CD4-positive, alpha-beta T cell treated with Interleukin-6 at 100 ng/mL for 8 hours (primary cell): ENCODE measurements around the gene DPYD.

Source experiments
- DNase-seq: peaks from one replicate; pipeline ENCODE4 v3.0.0-alpha.2; 2020; ENCODE audit warnings: mixed read lengths, low spot score

DPYD gene

GRCh38 chr1:97784661-97785060 lies 136.2 kb downstream of the DPYD start:
- DNase-seq, result no peak

DNA sequence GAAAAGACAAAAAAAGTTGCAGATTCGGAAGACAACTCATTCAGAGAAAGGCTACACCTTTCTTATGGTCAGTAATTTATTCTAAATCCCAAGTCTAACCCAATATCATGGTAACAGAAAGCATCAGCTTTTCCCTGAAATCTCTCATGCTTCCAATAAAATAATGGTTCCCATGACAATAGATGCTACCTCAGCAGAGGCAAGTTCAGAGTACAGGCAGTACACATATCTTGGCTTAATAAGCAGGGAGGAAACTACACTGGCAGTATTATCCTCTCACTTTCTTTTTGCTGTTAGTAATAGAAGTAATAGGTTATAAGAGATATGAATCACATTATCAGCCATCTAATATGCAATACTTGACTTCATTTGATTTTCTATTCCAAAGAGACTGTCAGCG lies 137.1 kb downstream of the DPYD start:
- no peak for DNase-seq

- DNase-seq, result no peak
These were observed 139.0 kb downstream of the DPYD start for GRCh38 chr1:97781762-97782337.

DNA sequence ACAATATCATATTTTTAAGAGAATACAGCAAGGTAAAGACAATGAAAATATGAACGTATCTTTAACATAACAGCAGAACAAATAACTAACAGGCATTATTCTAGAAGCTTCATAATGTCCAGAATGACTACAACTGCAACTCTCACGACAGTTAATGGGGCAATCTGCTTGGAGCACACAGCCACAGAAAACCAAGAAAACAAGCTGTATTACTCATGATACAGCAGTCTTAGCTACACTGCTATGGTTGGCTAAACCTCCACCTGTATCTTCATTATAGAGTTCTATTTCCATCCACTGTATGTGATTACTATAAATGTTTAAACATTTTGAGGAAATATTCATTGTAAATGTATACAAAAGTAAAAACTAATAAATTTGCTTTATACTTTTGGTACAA lies 139.9 kb downstream of the DPYD start:
- no peak for DNase-seq

GRCh38 chr1:97778718-97779117 lies 142.1 kb downstream of the DPYD start:
- no peak for DNase-seq

DNA sequence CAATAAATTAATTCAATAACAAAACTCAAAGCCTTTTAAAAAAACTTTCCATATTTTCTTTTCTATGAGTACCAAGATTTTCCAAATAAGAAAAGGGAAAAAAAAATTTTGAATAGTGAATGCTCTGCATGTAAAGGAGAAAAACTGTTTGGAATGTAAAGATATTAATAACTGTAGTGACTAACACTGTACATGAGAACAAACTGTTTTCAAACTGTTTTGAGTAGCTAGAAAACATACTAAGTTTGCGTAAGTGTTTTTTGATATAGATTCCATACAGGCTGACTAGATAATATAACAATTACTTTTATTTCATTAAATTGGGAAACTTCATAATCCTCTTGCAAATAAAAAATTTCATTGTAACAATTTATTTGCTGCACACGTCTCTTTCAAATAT lies 150.5 kb downstream of the DPYD start:
- no peak for DNase-seq

GRCh38 chr1:97767381-97767780 lies 153.5 kb downstream of the DPYD start:
- DNase-seq, result no peak

DNA sequence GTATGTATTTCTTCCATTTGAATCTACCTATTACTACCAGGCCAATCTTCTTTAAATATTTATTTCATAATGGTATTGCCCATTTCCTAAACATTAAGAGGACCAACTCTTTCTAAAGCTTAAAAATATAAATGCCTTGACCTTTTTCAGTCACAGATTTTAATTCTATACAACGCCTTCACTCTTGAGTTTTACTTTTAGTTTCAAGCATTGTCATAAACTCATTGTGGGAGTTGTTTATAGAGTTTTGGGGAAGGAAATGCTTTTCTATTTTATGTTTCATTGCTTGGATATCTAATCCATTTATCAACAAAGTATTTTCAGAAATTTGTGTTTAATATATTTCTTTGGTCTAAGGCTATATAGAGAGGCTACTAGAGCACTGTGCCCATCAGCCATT lies 155.8 kb downstream of the DPYD start:
- no peak for DNase-seq

- DNase-seq, result no peak
These were observed 159.2 kb downstream of the DPYD start for GRCh38 chr1:97761637-97762036.

- no peak for DNase-seq
These were observed 161.8 kb downstream of the DPYD start for GRCh38 chr1:97759078-97759477.

- no peak for DNase-seq
These were observed 162.2 kb downstream of the DPYD start for GRCh38 chr1:97758541-97759057.

DNA sequence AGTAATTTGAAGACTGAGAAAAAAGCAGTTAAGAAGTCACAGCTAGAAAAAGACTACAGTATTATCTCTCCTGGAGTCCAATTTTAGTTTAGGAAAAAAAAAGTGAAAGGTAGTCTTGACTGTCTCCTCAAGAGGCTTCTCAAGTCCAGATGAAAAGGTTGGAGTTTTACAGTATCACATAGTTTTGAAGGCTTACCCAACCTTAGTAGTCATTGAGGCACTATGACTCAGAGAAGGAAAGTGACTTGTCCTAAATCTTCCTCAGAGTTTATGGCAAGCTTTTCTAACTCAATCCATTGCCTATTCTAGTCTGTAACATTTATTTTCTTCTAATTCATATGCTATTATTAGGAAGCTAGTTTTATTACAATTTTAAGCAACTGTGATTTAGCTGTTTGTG lies 174.9 kb downstream of the DPYD start:
- DNase-seq, result no peak

DNA sequence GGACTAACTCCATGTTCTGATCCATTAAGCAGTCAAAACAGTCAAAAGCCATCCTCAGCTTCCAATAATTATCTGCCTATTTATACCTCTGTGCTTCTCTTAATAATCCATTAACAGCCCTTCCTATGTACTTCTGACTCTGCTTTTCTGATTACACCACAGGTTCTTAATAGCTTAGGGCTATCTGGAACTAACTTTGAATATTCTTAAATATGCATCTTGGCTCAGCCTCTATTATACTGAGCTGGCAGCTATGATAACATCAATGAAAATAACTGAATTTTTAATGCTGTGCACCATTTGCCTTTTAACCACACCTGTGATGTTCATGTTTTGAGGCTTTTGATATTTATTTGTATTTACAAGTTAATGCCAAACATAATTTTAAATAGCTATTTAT lies 175.9 kb downstream of the DPYD start:
- no peak for DNase-seq

- no peak for DNase-seq
These were observed 177.7 kb downstream of the DPYD start for GRCh38 chr1:97743129-97743528.

DNA sequence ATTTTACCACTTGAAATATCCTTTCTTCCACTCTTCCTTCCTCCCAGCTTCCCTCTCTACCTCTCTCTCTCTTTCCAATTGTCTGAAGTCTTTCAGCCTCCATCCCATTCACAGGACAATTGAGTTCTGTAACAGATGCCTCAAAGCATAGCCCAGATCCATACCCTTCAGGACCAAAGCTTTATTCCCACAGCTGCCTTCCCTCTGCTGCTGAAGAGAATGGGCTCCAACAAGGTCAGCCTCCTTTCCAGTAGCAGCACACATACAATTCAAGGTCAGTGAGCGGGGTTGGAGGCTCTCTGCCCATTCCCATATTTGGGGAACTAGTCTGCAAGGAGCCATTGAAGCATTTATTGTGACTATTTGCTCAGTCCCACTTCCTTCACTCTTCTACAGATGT lies 179.9 kb downstream of the DPYD start:
- DNase-seq, result no peak

DNA sequence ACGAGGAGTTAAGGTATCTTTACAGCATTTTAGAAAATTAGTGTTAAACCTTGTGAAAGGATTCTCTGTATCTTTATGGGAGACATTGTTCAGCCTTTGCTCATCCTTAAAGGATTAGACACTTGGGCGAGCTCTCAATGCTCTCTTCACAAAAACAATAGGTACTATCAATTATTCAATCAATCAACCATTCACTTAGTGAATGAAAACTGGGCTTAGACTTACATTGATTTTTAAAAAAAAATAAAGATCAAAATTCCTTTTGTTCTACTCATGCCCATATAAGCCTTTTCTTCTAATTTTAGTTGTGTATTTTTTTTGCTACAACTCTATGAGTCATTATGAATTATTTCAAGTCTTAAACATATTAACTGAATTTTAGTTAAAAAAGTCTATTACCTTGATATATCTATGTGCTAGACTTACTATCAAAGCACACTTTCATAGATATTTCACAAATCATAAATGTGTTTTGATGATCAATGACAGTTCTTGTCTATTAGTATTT lies 181.2 kb downstream of the DPYD start:
- DNase-seq, result no peak

GRCh38 chr1:97738270-97738669 lies 182.6 kb downstream of the DPYD start:
- DNase-seq, result no peak

GRCh38 chr1:97730271-97730670 lies 190.6 kb downstream of the DPYD start:
- no peak for DNase-seq

DNA sequence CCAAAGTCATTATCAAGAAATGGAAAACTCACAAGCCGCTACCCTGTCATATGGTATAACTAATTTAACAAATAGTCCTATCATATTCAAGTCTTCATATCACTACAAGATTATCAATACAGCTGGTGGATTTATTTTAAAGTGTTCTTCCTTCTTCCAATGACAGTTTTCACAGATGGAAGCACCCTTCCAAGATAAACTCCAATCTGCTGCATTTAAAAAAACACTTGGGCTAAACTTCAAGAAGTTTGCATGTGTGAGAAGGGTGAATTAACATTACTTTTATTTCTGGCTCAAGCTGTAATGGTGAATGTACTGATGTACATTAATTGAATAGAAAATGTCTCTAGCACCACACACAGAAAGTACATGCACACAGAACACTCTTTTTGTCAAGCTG lies 192.4 kb downstream of the DPYD start:
- DNase-seq, result no peak

DNA sequence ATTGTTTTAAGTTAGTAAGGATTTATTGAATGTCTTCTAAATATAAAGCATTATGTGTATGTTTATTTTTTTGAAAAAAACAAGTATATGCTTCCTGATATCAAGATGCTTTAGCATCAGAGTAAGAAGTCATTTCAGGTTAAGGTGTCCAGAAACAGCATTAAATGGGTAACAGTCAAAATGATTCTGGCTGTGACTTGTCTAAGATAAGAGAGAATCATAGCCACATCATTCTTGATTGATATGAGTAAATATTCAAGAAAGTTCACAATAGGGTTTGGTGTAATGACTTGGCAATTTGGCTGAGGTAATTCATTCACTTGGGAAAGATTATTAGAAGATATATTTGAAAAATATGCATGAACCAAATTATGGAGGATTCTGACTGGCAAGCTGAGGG lies 193.8 kb downstream of the DPYD start:
- no peak for DNase-seq

GRCh38 chr1:97726386-97726785 lies 194.4 kb downstream of the DPYD start:
- no peak for DNase-seq

DNA sequence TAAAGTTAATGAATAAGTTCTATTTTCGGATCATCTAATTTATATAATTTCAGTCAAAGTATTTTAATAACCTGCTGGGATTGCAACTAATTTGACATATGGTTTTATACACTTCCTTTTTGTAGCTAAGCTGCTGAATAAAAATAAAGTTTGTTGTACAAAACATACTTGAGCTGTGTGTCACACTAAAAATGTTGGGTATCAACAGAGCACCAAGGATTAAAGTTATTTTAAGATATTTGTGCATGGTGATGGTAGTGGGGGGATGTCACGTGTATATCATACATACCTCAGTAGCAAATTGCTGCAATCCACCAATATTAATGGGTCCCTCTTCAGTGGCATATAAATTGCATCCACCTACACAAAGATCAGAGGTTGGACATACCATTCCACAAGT lies 199.6 kb downstream of the DPYD start:
- DNase-seq, result no peak

- DNase-seq, result no peak
These were observed 207.9 kb downstream of the DPYD start for GRCh38 chr1:97712980-97713379.

DNA sequence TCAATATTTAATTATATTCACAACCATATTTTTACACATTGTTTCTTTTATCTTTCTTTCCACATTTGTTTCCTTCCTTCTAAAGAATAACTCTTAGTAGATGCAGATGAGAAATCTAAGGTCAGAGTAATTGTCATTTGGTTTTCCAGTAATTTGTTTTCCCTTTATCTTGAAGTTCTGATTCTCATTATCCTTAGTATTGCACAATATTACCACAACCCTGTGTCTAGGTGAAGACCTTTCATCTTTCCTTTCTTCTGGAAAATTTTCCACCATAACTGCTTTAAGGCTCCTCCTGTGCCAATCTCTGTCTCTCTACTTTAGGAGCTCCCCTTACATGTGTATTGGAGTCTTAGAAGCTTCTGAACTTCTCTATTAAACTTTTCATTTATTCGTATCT lies 209.0 kb downstream of the DPYD start:
- no peak for DNase-seq
